ENCODE results near the gene MPV17L2.

DNA sequence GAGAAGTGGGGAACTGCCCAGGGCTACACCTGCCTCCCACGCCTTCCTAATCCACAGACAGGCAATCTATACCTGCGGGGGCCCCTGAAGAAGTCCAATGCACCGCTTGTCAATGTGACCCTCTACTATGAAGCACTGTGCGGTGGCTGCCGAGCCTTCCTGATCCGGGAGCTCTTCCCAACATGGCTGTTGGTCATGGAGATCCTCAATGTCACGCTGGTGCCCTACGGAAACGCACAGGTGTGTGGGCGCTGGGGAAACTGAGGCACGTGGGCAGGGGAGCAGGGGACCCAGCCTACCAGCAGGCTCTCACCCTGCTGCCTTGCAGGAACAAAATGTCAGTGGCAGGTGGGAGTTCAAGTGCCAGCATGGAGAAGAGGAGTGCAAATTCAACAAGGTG is 18.0 kb upstream of the MPV17L2 start:
- no peak for TF ChIP-seq POLR2A (IDR thresholded peaks at IDR 0.05; ENCODE audit: low read depth, low read length)
- TF ChIP-seq, protein P1, sequence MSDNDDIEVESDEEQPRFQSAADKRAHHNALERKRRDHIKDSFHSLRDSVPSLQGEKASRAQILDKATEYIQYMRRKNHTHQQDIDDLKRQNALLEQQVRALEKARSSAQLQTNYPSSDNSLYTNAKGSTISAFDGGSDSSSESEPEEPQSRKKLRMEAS (IDR thresholded peaks at IDR 0.05; ENCODE audit: insufficient read depth, insufficient read length) = no peak
- TF ChIP-seq, protein P2, sequence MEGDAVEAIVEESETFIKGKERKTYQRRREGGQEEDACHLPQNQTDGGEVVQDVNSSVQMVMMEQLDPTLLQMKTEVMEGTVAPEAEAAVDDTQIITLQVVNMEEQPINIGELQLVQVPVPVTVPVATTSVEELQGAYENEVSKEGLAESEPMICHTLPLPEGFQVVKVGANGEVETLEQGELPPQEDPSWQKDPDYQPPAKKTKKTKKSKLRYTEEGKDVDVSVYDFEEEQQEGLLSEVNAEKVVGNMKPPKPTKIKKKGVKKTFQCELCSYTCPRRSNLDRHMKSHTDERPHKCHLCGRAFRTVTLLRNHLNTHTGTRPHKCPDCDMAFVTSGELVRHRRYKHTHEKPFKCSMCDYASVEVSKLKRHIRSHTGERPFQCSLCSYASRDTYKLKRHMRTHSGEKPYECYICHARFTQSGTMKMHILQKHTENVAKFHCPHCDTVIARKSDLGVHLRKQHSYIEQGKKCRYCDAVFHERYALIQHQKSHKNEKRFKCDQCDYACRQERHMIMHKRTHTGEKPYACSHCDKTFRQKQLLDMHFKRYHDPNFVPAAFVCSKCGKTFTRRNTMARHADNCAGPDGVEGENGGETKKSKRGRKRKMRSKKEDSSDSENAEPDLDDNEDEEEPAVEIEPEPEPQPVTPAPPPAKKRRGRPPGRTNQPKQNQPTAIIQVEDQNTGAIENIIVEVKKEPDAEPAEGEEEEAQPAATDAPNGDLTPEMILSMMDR (IDR thresholded peaks at IDR 0.05; ENCODE audit: extremely low read depth in 1 of 2, insufficient read depth in 1 of 2, low read depth in 1 of 2, low read length in 2 of 2) = no peak
- TF ChIP-seq EZH2 (IDR thresholded peaks at IDR 0.05; ENCODE audit: borderline replicate concordance, low read depth, low read length, severe bottlenecking) = no peak
